Endodermal cell (in vitro differentiated cells): ENCODE data around the gene RPS6KB2. TPM values are rescaled to one million over a fixed set of nuclear protein-coding genes. Genes with fewer than 3 reads are reported as not detected.
A peak's percentile ranks its signal among the peaks of the same experiment; 100 is the strongest.

ENCODE experiments used
- DNase-seq: peaks from one replicate; pipeline ENCODE4 v3.0.0-alpha.2; 2017
- H3K27ac ChIP-seq: 2 replicates; pipeline ENCODE4 v1.5.1; 2013; ENCODE audit warnings: mild to moderate bottlenecking, low read depth, low read length, moderate library complexity
- H3K27me3 ChIP-seq: 2 replicates; pipeline ENCODE4 v1.6.1; 2013; ENCODE audit warnings: mild to moderate bottlenecking, low read length, moderate library complexity; ENCODE audit not compliant: insufficient read depth, control insufficient read depth, poor library complexity, severe bottlenecking
- H3K36me3 ChIP-seq: 2 replicates; pipeline ENCODE4 v1.7.0; 2013; ENCODE audit warnings: mild to moderate bottlenecking, low read length, moderate library complexity; ENCODE audit not compliant: control insufficient read depth, insufficient read depth
- H3K4me1 ChIP-seq: one replicate; pipeline ENCODE4 v1.7.0; 2013; ENCODE audit warnings: low read length; ENCODE audit not compliant: control insufficient read depth, insufficient read depth
- H3K4me3 ChIP-seq: 2 replicates; pipeline ENCODE4 v1.5.1; 2013; ENCODE audit warnings: mild to moderate bottlenecking, low read length, moderate library complexity
- H3K9ac ChIP-seq: 2 replicates; pipeline ENCODE4 v1.6.1; 2013; ENCODE audit warnings: mild to moderate bottlenecking, low read length, moderate library complexity; ENCODE audit not compliant: poor library complexity, severe bottlenecking; ENCODE audit errors: extremely low read depth
- H3K9me3 ChIP-seq: 2 replicates; pipeline ENCODE4 v1.6.1; 2013; ENCODE audit warnings: mild to moderate bottlenecking, low read length, moderate library complexity; ENCODE audit not compliant: control insufficient read depth
- H3K27ac Mint-ChIP-seq: 2 replicates; pipeline ENCODE4 v1.8.0; 2020; ENCODE audit warnings: mixed read lengths
- H3K27me3 Mint-ChIP-seq: 2 replicates; pipeline ENCODE4 v1.8.0; 2021; ENCODE audit warnings: mild to moderate bottlenecking, mixed read lengths; ENCODE audit not compliant: insufficient read depth
- H3K36me3 Mint-ChIP-seq: 2 replicates; pipeline ENCODE4 v1.8.0; 2020; ENCODE audit warnings: low read depth, mixed read lengths
- H3K4me1 Mint-ChIP-seq: 2 replicates; pipeline ENCODE4 v1.8.0; 2020; ENCODE audit warnings: mixed read lengths
- H3K4me3 Mint-ChIP-seq: 2 replicates; pipeline ENCODE4 v1.8.0; 2020; ENCODE audit warnings: mild to moderate bottlenecking, moderate library complexity, mixed read lengths
- H3K9me3 Mint-ChIP-seq: 2 replicates; pipeline ENCODE4 v1.8.0; 2020; ENCODE audit warnings: mild to moderate bottlenecking, mixed read lengths
- CTCF ChIP-seq: fragments of 200-600 bp; sonication (generic); conservative IDR thresholded peaks from 2 replicates; pipeline ENCODE4 v1.5.0; 2021; ENCODE audit warnings: antibody characterized with exemption, mild to moderate bottlenecking
- WGBS, 2 experiments: methylation state at CpG; one replicate each; pipeline versions ENCODE4 v1.1.5 to v1.1.7; 2013; ENCODE audit warnings: missing lambda C conversion rate in 2 of 2, mixed read lengths in 1 of 2; ENCODE audit not compliant: insufficient coverage in 1 of 2, insufficient read length in 1 of 2; 5-methylcytosine and 5-hydroxymethylcytosine counted together
- total RNA-seq, 2 donors: library from RNA; stranded (reverse); fragmentation: NEBNext Ultra II Directional in 1 of 2; extraction: Animal tissue kit (Norgen Biotek cat#: 25700) in 1 of 2; gene quantifications; 2 replicates in 1 of 2; 3 replicates in 1 of 2; pipeline ENCODE4 v1.2.1, GENCODE V29; 2021

RPS6KB2 gene
- total RNA-seq, 2 donors from 2014 or later = 47.0 to 51.8 TPM

- TF ChIP-seq CTCF = no peak
- Histone ChIP-seq H3K4me1 (no peaks in the 10 kb centered on the region), H3K27me3 (no peaks in the 10 kb centered on the region), H3K9ac (no peak overlapping the region), H3K27ac (no peak overlapping the region), H3K36me3 (peaks cover 32% of the 10 kb centered on the region), H3K9me3 (no peaks in the 10 kb centered on the region), H3K4me3 (peak overlapping the region; percentile 86)
- Mint-ChIP-seq H3K36me3 (peaks cover 24% of the 10 kb centered on the region), H3K4me1 (no peaks in the 10 kb centered on the region), H3K9me3 (no peaks in the 10 kb centered on the region), H3K27ac (peak overlapping the region; percentile 90), H3K27me3 (no peaks in the 10 kb centered on the region), H3K4me3 (peak overlapping the region; percentile 84)
- no peak for DNase-seq
- WGBS, 2 experiments = 95 to 99% methylated on average over 27 to 28 of the region's 28 CpGs
These were observed 13.5 kb downstream of the RPS6KB2 start for GRCh38 chr11:67441731-67442351.

- Histone ChIP-seq H3K9ac (peak overlapping the region; percentile 68), H3K4me3 (peak overlapping the region; percentile 86), H3K27me3 (no peaks in the 10 kb centered on the region), H3K36me3 (peaks cover 25% of the 10 kb centered on the region), H3K27ac (no peak overlapping the region), H3K9me3 (no peaks in the 10 kb centered on the region), H3K4me1 (no peaks in the 10 kb centered on the region)
- no peaks in the 10 kb centered on the region for H3K4me1 Mint-ChIP-seq
- H3K9me3 Mint-ChIP-seq = no peaks in the 10 kb centered on the region
- peak overlapping the region; percentile 84 for H3K4me3 Mint-ChIP-seq
- peak overlapping the region; percentile 90 for H3K27ac Mint-ChIP-seq
- peaks cover 24% of the 10 kb centered on the region for H3K36me3 Mint-ChIP-seq
- no peaks in the 10 kb centered on the region for H3K27me3 Mint-ChIP-seq
- DNase-seq = no peak
- TF ChIP-seq CTCF = no peak
- 39 to 56% methylated on average over 7 to 43 of the region's 45 CpGs for WGBS, 2 experiments
These were observed 14.5 kb downstream of the RPS6KB2 start for GRCh38 chr11:67442504-67443404.

GRCh38 chr11:67445515-67445914 lies 17.2 kb downstream of the RPS6KB2 start:
- no peaks in the 10 kb centered on the region for H3K27me3 Mint-ChIP-seq
- H3K4me1 ChIP-seq = no peaks in the 10 kb centered on the region
- TF ChIP-seq CTCF = no peak
- no peak for DNase-seq
- H3K4me1 Mint-ChIP-seq = no peaks in the 10 kb centered on the region
- H3K27ac ChIP-seq = no peak overlapping the region
- H3K9me3 Mint-ChIP-seq = no peaks in the 10 kb centered on the region
- H3K36me3 Mint-ChIP-seq = peaks cover 12% of the 10 kb centered on the region
- H3K4me3 ChIP-seq = no peak overlapping the region
- H3K27ac Mint-ChIP-seq = peak overlapping the region; percentile 23
- H3K4me3 Mint-ChIP-seq = no peak overlapping the region
- peaks cover 13% of the 10 kb centered on the region for H3K36me3 ChIP-seq
- no peak overlapping the region for H3K9ac ChIP-seq
- no peaks in the 10 kb centered on the region for H3K27me3 ChIP-seq
- no peaks in the 10 kb centered on the region for H3K9me3 ChIP-seq
- 83 to 89% methylated on average over 3 to 5 of the region's 5 CpGs for whole genome bisulfite sequencing, 2 experiments
